GM23248 (cell line): ENCODE data around the gene ODC1.

Experiments used
- EZH2 ChIP-seq: fragments of 200-600 bp; sonication (generic); IDR thresholded peaks from 2 replicates; pipeline ENCODE4 v1.6.1; 2018; ENCODE audit warnings: antibody characterized with exemption, mild to moderate bottlenecking; ENCODE audit not compliant: insufficient read depth, poor library complexity, severe bottlenecking
- EZH2phosphoT487 ChIP-seq: fragments of 200-600 bp; sonication (generic); IDR thresholded peaks from 2 replicates; pipeline ENCODE4 v1.6.1; 2018; ENCODE audit warnings: antibody characterized with exemption, moderate library complexity, mild to moderate bottlenecking, low read depth; ENCODE audit not compliant: insufficient read depth

DNA sequence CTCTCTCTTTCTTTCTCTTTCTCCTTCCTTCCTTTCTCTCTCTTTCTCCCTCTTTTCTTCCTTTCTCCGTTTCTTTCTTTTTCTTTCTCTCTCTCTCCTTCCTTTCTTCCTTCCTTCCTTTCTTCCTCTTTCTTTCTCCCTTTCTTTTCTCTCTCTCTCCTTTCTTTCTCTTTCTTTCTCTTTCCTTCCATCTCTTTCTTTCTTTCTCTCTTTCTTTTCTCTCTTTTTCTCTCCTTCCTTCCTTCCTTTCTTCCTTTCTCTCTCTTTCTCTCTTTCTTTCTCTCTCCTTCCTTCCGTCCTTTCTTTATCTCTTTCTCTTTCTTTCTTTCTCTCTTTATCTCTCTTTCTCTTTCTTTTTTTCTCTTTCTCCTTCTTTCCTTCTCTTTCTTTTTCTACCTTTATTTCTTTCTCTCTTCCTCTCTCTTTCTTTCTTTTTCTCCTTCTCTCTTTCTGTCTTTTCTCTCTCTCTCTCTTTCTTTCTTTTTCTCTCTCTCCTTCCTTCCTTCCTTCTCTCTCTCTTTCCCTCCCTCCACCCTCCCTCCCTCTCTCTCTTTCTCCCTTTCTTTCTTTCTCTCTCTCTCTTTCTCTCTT, 32.3 kb upstream of the ODC1 start:
- TF ChIP-seq EZH2phosphoT487 (no peak), EZH2 (no peak)
